Uterus (tissue), 4 donors: ENCODE measurements around the gene CKAP2L. TPM values are rescaled to one million over a fixed set of nuclear protein-coding genes. Genes with fewer than 3 reads are reported as not detected.

Experiments used
- DNase-seq, 2 donors: peaks; one replicate each; pipeline ENCODE4 v3.0.0-alpha.2; 2019 to 2020
- H3K27ac ChIP-seq, 2 donors: fragments of 200-600 bp; sonication (generic); 1 replicate in 1 of 2; 2 replicates in 1 of 2; pipeline ENCODE4 v1.5.1; 2016 to 2018
- H3K27me3 ChIP-seq, 2 donors: fragments of 200-600 bp; sonication (generic); one replicate each; pipeline ENCODE4 v1.5.1; 2018 to 2019; ENCODE audit warnings: control low read depth in 1 of 2
- H3K36me3 ChIP-seq, 2 donors: fragments of 200-600 bp; sonication (generic); one replicate each; pipeline ENCODE4 v1.5.1; 2019; ENCODE audit warnings: control low read depth in 1 of 2
- H3K4me1 ChIP-seq, 2 donors: fragments of 200-600 bp; sonication (generic); one replicate each; pipeline ENCODE4 v1.5.1; 2018 to 2019; ENCODE audit warnings: control low read depth in 1 of 2
- H3K4me3 ChIP-seq, 2 donors: fragments of 200-600 bp; sonication (generic); 1 replicate in 1 of 2; 2 replicates in 1 of 2; pipeline ENCODE4 v1.5.1; 2018 to 2019; ENCODE audit warnings: mild to moderate bottlenecking in 1 of 2
- H3K9me3 ChIP-seq, 2 donors: fragments of 200-600 bp; sonication (generic); one replicate each; pipeline ENCODE4 v1.5.1; 2019; ENCODE audit warnings: control low read depth in 1 of 2
- CTCF ChIP-seq, 4 experiments: fragments of 200-600 bp in 2 of 4; fragments of 450-650 bp in 2 of 4; sonication (generic) in 2 of 4; IDR thresholded peaks; one replicate each; pipeline ENCODE4 v1.5.1; 2016 to 2019; ENCODE audit warnings: antibody characterized with exemption in 4 of 4, mild to moderate bottlenecking in 2 of 4, moderate library complexity in 1 of 4
- POLR2A ChIP-seq, 2 donors: fragments of 450-650 bp; IDR thresholded peaks; one replicate each; pipeline ENCODE4 v1.6.1; 2016; ENCODE audit warnings: antibody characterized with exemption in 2 of 2, mild to moderate bottlenecking in 1 of 2, moderate library complexity in 1 of 2
- intact Hi-C: fragments of 100-400 bp; cut with DNase I; formaldehyde crosslinking; loops from one replicate; pipeline ENCODE4 v1.15.1; 2023; ENCODE audit warnings: low total_unique reads
- total RNA-seq, 4 donors: library from RNA; depleted of rRNA in 3 of 4; stranded (reverse); fragments of >200 nt in 3 of 4; gene quantifications; one replicate each; pipeline versions ENCODE4 v1.1.0 to v1.2.4, GENCODE V29; 2014 to 2023
- donor health status: DM: yes; HTN: yes; CAD: no.

Gene CKAP2L
- total RNA-seq, 4 donors from 2014 or later, result 8.8 TPM; not detected in 3

GRCh38 chr2:112737542-112738232 lies 26.7 kb downstream of the CKAP2L start:
- Histone ChIP-seq H3K27me3 (no peaks in the 10 kb centered on the region), H3K4me1 (no peaks in the 10 kb centered on the region), H3K4me3 (no peak overlapping the region), H3K9me3 (no peaks in the 10 kb centered on the region), H3K27ac (no peak overlapping the region), H3K36me3 (no peaks in the 10 kb centered on the region)
- intact Hi-C loops, result no loop called here
- no peak for DNase-seq
- TF ChIP-seq CTCF (IDR thresholded peaks at IDR 0.05) (no peak), POLR2A (IDR thresholded peaks at IDR 0.05) (no peak)

GRCh38 chr2:112733871-112734270 lies 30.5 kb downstream of the CKAP2L start:
- no peak for DNase-seq
- TF ChIP-seq CTCF (IDR thresholded peaks at IDR 0.05) (no peak), POLR2A (IDR thresholded peaks at IDR 0.05) (no peak)
- H3K36me3 ChIP-seq, result no peaks in the 10 kb centered on the region
- no peak overlapping the region for H3K4me3 ChIP-seq
- intact Hi-C loops, result no loop called here
- H3K27ac ChIP-seq, result no peak overlapping the region
- no peaks in the 10 kb centered on the region for H3K4me1 ChIP-seq
- H3K9me3 ChIP-seq, result no peaks in the 10 kb centered on the region
- H3K27me3 ChIP-seq, result no peaks in the 10 kb centered on the region

- Histone ChIP-seq H3K4me1 (no peaks in the 10 kb centered on the region), H3K27me3 (no peaks in the 10 kb centered on the region), H3K27ac (no peak overlapping the region), H3K4me3 (no peak overlapping the region), H3K9me3 (no peaks in the 10 kb centered on the region), H3K36me3 (no peaks in the 10 kb centered on the region)
- no peak for TF ChIP-seq CTCF (IDR thresholded peaks at IDR 0.05)
- no peak for TF ChIP-seq POLR2A (IDR thresholded peaks at IDR 0.05)
- no peak for DNase-seq
- intact Hi-C loops, result no loop called here
Observed at GRCh38 chr2:112733456-112733855, 31.0 kb downstream of the CKAP2L start.

- TF ChIP-seq CTCF (IDR thresholded peaks at IDR 0.05), result no peak
- TF ChIP-seq POLR2A (IDR thresholded peaks at IDR 0.05), result no peak
- H3K9me3 ChIP-seq, result no peaks in the 10 kb centered on the region
- intact Hi-C loops, result no loop called here
- H3K4me3 ChIP-seq, result no peak overlapping the region
- H3K36me3 ChIP-seq, result no peaks in the 10 kb centered on the region
- no peaks in the 10 kb centered on the region for H3K27me3 ChIP-seq
- no peak for DNase-seq
- H3K27ac ChIP-seq, result no peak overlapping the region
- no peaks in the 10 kb centered on the region for H3K4me1 ChIP-seq
Observed at GRCh38 chr2:112731479-112731878, 32.9 kb downstream of the CKAP2L start.

GRCh38 chr2:112730791-112731190 lies 33.6 kb downstream of the CKAP2L start:
- H3K4me1 ChIP-seq, result no peaks in the 10 kb centered on the region
- H3K27ac ChIP-seq, result no peak overlapping the region
- TF ChIP-seq POLR2A (IDR thresholded peaks at IDR 0.05) (no peak), CTCF (IDR thresholded peaks at IDR 0.05) (no peak)
- no peaks in the 10 kb centered on the region for H3K9me3 ChIP-seq
- no peaks in the 10 kb centered on the region for H3K27me3 ChIP-seq
- H3K4me3 ChIP-seq, result no peak overlapping the region
- intact Hi-C loops, result no loop called here
- H3K36me3 ChIP-seq, result no peaks in the 10 kb centered on the region
- DNase-seq, result no peak
